Astrocyte (in vitro differentiated cells and primary cell): Measurements from ENCODE around the gene RASGRP2. TPM values are rescaled to one million over a fixed set of nuclear protein-coding genes. Genes with fewer than 3 reads are reported as not detected.

Experiments used
- DNase-seq: peaks from one replicate; pipeline ENCODE4 v3.0.0-alpha.2; 2010; ENCODE audit warnings: low read depth
- FAIRE-seq: peaks from 2 replicates; lab custom pipeline; 2011; peaks lifted over from hg19 to GRCh38; lab: Jason Lieb, UNC
- H2AFZ ChIP-seq: 2 replicates; pipeline ENCODE4 v1.6.0; 2012; ENCODE audit warnings: low read depth, low read length, inconsistent platforms
- H3K27ac ChIP-seq: 2 replicates; pipeline ENCODE4 v1.5.1; 2011; ENCODE audit warnings: low read depth, low read length, inconsistent platforms
- H3K27me3 ChIP-seq: 2 replicates; pipeline ENCODE4 v1.6.0; 2011; ENCODE audit warnings: low read length, inconsistent platforms; ENCODE audit not compliant: insufficient read depth
- H3K36me3 ChIP-seq: 2 replicates; pipeline ENCODE4 v1.5.1; 2011; ENCODE audit warnings: low read length, inconsistent platforms; ENCODE audit not compliant: insufficient read depth
- H3K4me1 ChIP-seq: 2 replicates; pipeline ENCODE4 v1.5.1; 2011; ENCODE audit warnings: low read length, inconsistent platforms; ENCODE audit not compliant: insufficient read depth
- H3K4me2 ChIP-seq: 2 replicates; pipeline ENCODE4 v1.6.0; 2012; ENCODE audit warnings: low read length, inconsistent platforms
- H3K4me3 ChIP-seq: 2 replicates; pipeline ENCODE4 v1.5.1; 2011; ENCODE audit warnings: low read depth, mild to moderate bottlenecking, low read length, inconsistent platforms; ENCODE audit not compliant: insufficient read depth
- H3K79me2 ChIP-seq: 2 replicates; pipeline ENCODE4 v1.6.0; 2012; ENCODE audit warnings: mild to moderate bottlenecking, low read length, inconsistent platforms; ENCODE audit not compliant: insufficient read depth
- H3K9ac ChIP-seq: 2 replicates; pipeline ENCODE4 v1.6.0; 2012; ENCODE audit warnings: mild to moderate bottlenecking, low read length, inconsistent platforms
- H3K9me3 ChIP-seq: 2 replicates; pipeline ENCODE4 v1.5.1; 2012; ENCODE audit warnings: low read depth, mild to moderate bottlenecking, low read length, inconsistent platforms; ENCODE audit not compliant: insufficient read depth
- H4K20me1 ChIP-seq: 2 replicates; pipeline ENCODE4 v1.6.0; 2012; ENCODE audit warnings: low read length, inconsistent platforms; ENCODE audit not compliant: insufficient read depth
- H3K27ac Mint-ChIP-seq: one replicate; pipeline ENCODE4 v1.8.0; 2021; ENCODE audit warnings: mild to moderate bottlenecking, mixed read lengths; ENCODE audit not compliant: unreplicated experiment
- H3K27me3 Mint-ChIP-seq: one replicate; pipeline ENCODE4 v1.8.0; 2021; ENCODE audit warnings: low read depth, mixed read lengths; ENCODE audit not compliant: unreplicated experiment
- H3K36me3 Mint-ChIP-seq: one replicate; pipeline ENCODE4 v1.8.0; 2021; ENCODE audit warnings: low read depth, mixed read lengths; ENCODE audit not compliant: unreplicated experiment
- H3K4me1 Mint-ChIP-seq: one replicate; pipeline ENCODE4 v1.8.0; 2021; ENCODE audit warnings: low read depth, mixed read lengths; ENCODE audit not compliant: unreplicated experiment
- H3K4me3 Mint-ChIP-seq: one replicate; pipeline ENCODE4 v1.8.0; 2021; ENCODE audit warnings: mild to moderate bottlenecking, moderate library complexity, mixed read lengths; ENCODE audit not compliant: unreplicated experiment
- H3K9me3 Mint-ChIP-seq: one replicate; pipeline ENCODE4 v1.8.0; 2021; ENCODE audit warnings: mild to moderate bottlenecking, mixed read lengths; ENCODE audit not compliant: unreplicated experiment
- CTCF ChIP-seq: IDR thresholded peaks from 2 replicates; pipeline ENCODE4 v1.5.1; 2011; ENCODE audit warnings: low read depth, mild to moderate bottlenecking, inconsistent platforms, low read length, moderate library complexity; ENCODE audit not compliant: insufficient read depth
- EZH2 ChIP-seq: IDR thresholded peaks from 2 replicates; pipeline ENCODE4 v1.6.1; 2012; ENCODE audit warnings: mild to moderate bottlenecking, low read length, inconsistent platforms; ENCODE audit not compliant: insufficient read depth
- total RNA-seq: library from RNA; stranded (reverse); gene quantifications from 2 replicates; pipeline ENCODE4 v1.2.1, GENCODE V29; 2021

The RASGRP2 gene
- total RNA-seq, 1 donor from 2014 or later = 3.9 TPM

- FAIRE-seq = no peak
- no peaks in the 10 kb centered on the region for H3K9me3 ChIP-seq
- Mint-ChIP-seq H3K27me3 (no peaks in the 10 kb centered on the region), H3K27ac (peak overlapping the region; percentile 62), H3K9me3 (no peaks in the 10 kb centered on the region), H3K36me3 (peaks cover 13% of the 10 kb centered on the region), H3K4me1 (peaks cover 36% of the 10 kb centered on the region), H3K4me3 (peak overlapping the region; percentile 23)
- no peaks in the 10 kb centered on the region for H3K27me3 ChIP-seq
- peaks cover 30% of the 10 kb centered on the region for H3K36me3 ChIP-seq
- peak; percentile 76 for DNase-seq
- H3K9ac ChIP-seq = peak overlapping the region; percentile 35
- TF ChIP-seq CTCF (no peak), EZH2 (no peak)
- H3K4me2 ChIP-seq = peak overlapping the region; percentile 70
- no peak overlapping the region for H3K4me3 ChIP-seq
- H4K20me1 ChIP-seq = peaks cover 67% of the 10 kb centered on the region
- no peak overlapping the region for H2AFZ ChIP-seq
- H3K27ac ChIP-seq = peak overlapping the region; percentile 20
- H3K79me2 ChIP-seq = peaks cover 12% of the 10 kb centered on the region
- H3K4me1 ChIP-seq = peaks cover 24% of the 10 kb centered on the region
Observed at GRCh38 chr11:64762674-64763525, 19.0 kb upstream of the RASGRP2 start.

GRCh38 chr11:64762277-64762673 lies 18.3 kb upstream of the RASGRP2 start:
- Mint-ChIP-seq H3K36me3 (peaks cover 11% of the 10 kb centered on the region), H3K4me1 (peaks cover 36% of the 10 kb centered on the region), H3K27me3 (no peaks in the 10 kb centered on the region), H3K27ac (peak overlapping the region; percentile 62), H3K9me3 (no peaks in the 10 kb centered on the region), H3K4me3 (no peak overlapping the region)
- no peaks in the 10 kb centered on the region for H3K27me3 ChIP-seq
- peaks cover 7% of the 10 kb centered on the region for H3K79me2 ChIP-seq
- H3K4me3 ChIP-seq = no peak overlapping the region
- no peak for TF ChIP-seq EZH2
- TF ChIP-seq CTCF = no peak
- no peak overlapping the region for H3K4me2 ChIP-seq
- H4K20me1 ChIP-seq = peaks cover 61% of the 10 kb centered on the region
- no peak overlapping the region for H3K9ac ChIP-seq
- H3K4me1 ChIP-seq = peaks cover 24% of the 10 kb centered on the region
- no peaks in the 10 kb centered on the region for H3K9me3 ChIP-seq
- H3K36me3 ChIP-seq = peaks cover 25% of the 10 kb centered on the region
- H3K27ac ChIP-seq = no peak overlapping the region
- FAIRE-seq (no peak), DNase-seq (no peak)
- H2AFZ ChIP-seq = no peak overlapping the region
